Trophoblast cell (in vitro differentiated cells and primary cell): ENCODE data around the gene POU3F1.

ENCODE experiments used
- DNase-seq, 2 donors: peaks; one replicate each; pipeline ENCODE4 v3.0.0-alpha.2; 2016
- H2AFZ ChIP-seq: 2 replicates; pipeline ENCODE4 v1.6.1; 2013; ENCODE audit warnings: low read length, moderate library complexity, mild to moderate bottlenecking; ENCODE audit not compliant: insufficient read depth, poor library complexity
- H2AK5ac ChIP-seq: 2 replicates; pipeline ENCODE4 v1.6.1; 2013; ENCODE audit warnings: mild to moderate bottlenecking, low read length
- H2BK120ac ChIP-seq: 2 replicates; pipeline ENCODE4 v1.6.1; 2013; ENCODE audit warnings: low read length, mild to moderate bottlenecking, moderate library complexity; ENCODE audit not compliant: insufficient read depth, poor library complexity
- H2BK12ac ChIP-seq: 2 replicates; pipeline ENCODE4 v1.6.1; 2013; ENCODE audit warnings: mild to moderate bottlenecking, low read length, moderate library complexity
- H2BK5ac ChIP-seq: 2 replicates; pipeline ENCODE4 v1.6.1; 2013; ENCODE audit warnings: low read length, low read depth, moderate library complexity, mild to moderate bottlenecking; ENCODE audit not compliant: poor library complexity
- H3K14ac ChIP-seq: 2 replicates; pipeline ENCODE4 v1.6.1; 2013; ENCODE audit warnings: mild to moderate bottlenecking, low read length
- H3K18ac ChIP-seq: 2 replicates; pipeline ENCODE4 v1.6.1; 2013; ENCODE audit warnings: mild to moderate bottlenecking, low read length
- H3K23ac ChIP-seq: 2 replicates; pipeline ENCODE4 v1.6.1; 2013; ENCODE audit warnings: low read length
- H3K27ac ChIP-seq: 2 replicates; pipeline ENCODE4 v1.5.1; 2013; ENCODE audit warnings: low read depth, mild to moderate bottlenecking, inconsistent platforms, low read length, moderate library complexity
- H3K27me3 ChIP-seq: 2 replicates; pipeline ENCODE4 v1.6.1; 2013; ENCODE audit warnings: inconsistent platforms, mild to moderate bottlenecking, low read length, moderate library complexity; ENCODE audit not compliant: insufficient read depth
- H3K36me3 ChIP-seq, 2 experiments: 1 replicate in 1 of 2; 2 replicates in 1 of 2; pipeline ENCODE4 v1.6.1; 2013; ENCODE audit warnings: low read length in 2 of 2, mild to moderate bottlenecking in 2 of 2, moderate library complexity in 1 of 2; ENCODE audit not compliant: insufficient read depth in 2 of 2, control insufficient read depth in 1 of 2
- H3K4ac ChIP-seq: 2 replicates; pipeline ENCODE4 v1.6.1; 2013; ENCODE audit warnings: low read depth, mild to moderate bottlenecking, low read length, moderate library complexity
- H3K4me1 ChIP-seq, 2 experiments: 1 replicate in 1 of 2; 2 replicates in 1 of 2; pipeline ENCODE4 v1.6.1; 2013; ENCODE audit warnings: low read length in 2 of 2, mild to moderate bottlenecking in 2 of 2, moderate library complexity in 1 of 2; ENCODE audit not compliant: insufficient read depth in 2 of 2, control insufficient read depth in 1 of 2
- H3K4me2 ChIP-seq: 2 replicates; pipeline ENCODE4 v1.6.1; 2013; ENCODE audit warnings: inconsistent platforms, mild to moderate bottlenecking, low read length, moderate library complexity
- H3K4me3 ChIP-seq: 2 replicates; pipeline ENCODE4 v1.5.1; 2013; ENCODE audit warnings: mild to moderate bottlenecking, low read depth, low read length, inconsistent platforms
- H3K79me1 ChIP-seq: one replicate; pipeline ENCODE4 v1.6.1; 2013; ENCODE audit warnings: low read length
- H3K79me2 ChIP-seq: 2 replicates; pipeline ENCODE4 v1.6.1; 2013; ENCODE audit warnings: low read length, mild to moderate bottlenecking; ENCODE audit not compliant: control insufficient read depth, insufficient read depth, poor library complexity
- H3K9ac ChIP-seq: 2 replicates; pipeline ENCODE4 v1.6.1; 2013; ENCODE audit warnings: mild to moderate bottlenecking, low read length
- H3K9me3 ChIP-seq: 2 replicates; pipeline ENCODE4 v1.6.1; 2013; ENCODE audit warnings: low read depth, mild to moderate bottlenecking, control low read depth, inconsistent platforms, low read length; ENCODE audit not compliant: insufficient read depth
- H4K12ac ChIP-seq: 2 replicates; pipeline ENCODE4 v1.6.1; 2013; ENCODE audit warnings: low read depth, mild to moderate bottlenecking, low read length, moderate library complexity
- H4K8ac ChIP-seq: 2 replicates; pipeline ENCODE4 v1.6.1; 2013; ENCODE audit warnings: low read depth, mild to moderate bottlenecking, low read length, moderate library complexity
- H4K91ac ChIP-seq: one replicate; pipeline ENCODE4 v1.6.1; 2013; ENCODE audit warnings: low read depth, mild to moderate bottlenecking, low read length, moderate library complexity
- WGBS: extraction: QIAGEN DNeasy Blood & Tissue Kit; methylation state at CpG from one replicate; pipeline ENCODE4 v1.1.7; 2013; ENCODE audit warnings: missing lambda C conversion rate; ENCODE audit not compliant: insufficient read length, insufficient coverage; ENCODE audit errors: extremely low coverage; 5-methylcytosine and 5-hydroxymethylcytosine counted together

The POU3F1 gene

DNA sequence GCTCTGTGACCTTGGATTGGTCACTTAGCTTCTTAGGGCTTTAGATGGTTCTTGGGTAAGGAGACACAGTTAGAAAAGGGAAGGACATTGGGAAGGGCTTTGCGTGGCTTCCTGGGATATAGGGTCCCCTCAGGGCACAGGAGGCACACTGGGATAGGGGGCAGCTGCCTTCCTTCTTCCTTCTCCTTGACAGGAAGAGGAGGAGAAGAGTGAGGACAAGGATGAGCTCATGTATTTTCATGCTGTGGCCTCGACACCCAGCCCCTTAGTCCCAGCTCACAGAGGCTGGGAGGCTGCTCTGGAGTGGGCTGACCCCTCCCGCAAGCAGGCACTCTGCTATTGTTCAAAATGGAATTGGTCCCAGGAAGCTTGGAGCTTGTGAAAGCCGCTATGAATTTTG, 45.7 kb upstream of the POU3F1 start:
- Histone ChIP-seq H3K79me2 (no peaks in the 10 kb centered on the region), H4K91ac (no peak overlapping the region), H3K9me3 (no peaks in the 10 kb centered on the region), H3K4me1 (no peaks in the 10 kb centered on the region), H2AFZ (no peak overlapping the region), H3K27me3 (no peaks in the 10 kb centered on the region), H2BK5ac (no peak overlapping the region), H4K12ac (no peak overlapping the region), H3K4me2 (no peak overlapping the region), H3K14ac (no peak overlapping the region), H3K18ac (no peak overlapping the region), H3K4me3 (no peak overlapping the region), H4K8ac (no peak overlapping the region), H3K4ac (no peak overlapping the region), H3K23ac (no peak overlapping the region), H3K9ac (no peak overlapping the region), H3K79me1 (no peaks in the 10 kb centered on the region), H3K36me3 (no peaks in the 10 kb centered on the region), H2BK12ac (no peak overlapping the region), H2BK120ac (no peak overlapping the region), H2AK5ac (no peak overlapping the region), H3K27ac (no peak overlapping the region)
- WGBS = no CpG with 5 or more reads among the region's 4 CpGs
- no peak for DNase-seq

DNA sequence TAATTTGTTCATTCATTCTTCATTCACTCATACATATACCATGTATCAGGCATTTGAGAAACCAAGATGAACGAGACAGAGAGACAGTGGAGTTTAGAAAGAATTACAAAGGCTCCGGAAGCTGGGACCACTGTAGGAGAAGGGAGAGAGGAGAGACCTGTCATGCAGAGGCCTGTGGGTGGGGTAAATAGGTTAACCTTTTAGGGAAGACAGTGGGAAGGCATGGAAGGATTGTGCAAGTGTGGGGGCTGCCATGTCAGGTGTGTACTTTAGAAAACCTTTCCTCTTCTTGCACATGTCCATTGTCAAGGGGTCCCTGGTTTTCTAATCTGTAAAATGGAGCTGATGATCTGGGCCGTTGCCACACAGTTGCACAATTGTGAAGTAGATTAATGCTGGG, 44.2 kb upstream of the POU3F1 start:
- no peak overlapping the region for H3K4me3 ChIP-seq
- H4K12ac ChIP-seq = no peak overlapping the region
- no peak overlapping the region for H2AK5ac ChIP-seq
- H2BK12ac ChIP-seq = no peak overlapping the region
- DNase-seq = no peak
- H4K91ac ChIP-seq = no peak overlapping the region
- H3K9ac ChIP-seq = no peak overlapping the region
- no peaks in the 10 kb centered on the region for H3K79me1 ChIP-seq
- no peak overlapping the region for H2AFZ ChIP-seq
- H2BK5ac ChIP-seq = no peak overlapping the region
- no peak overlapping the region for H4K8ac ChIP-seq
- no peaks in the 10 kb centered on the region for H3K4me1 ChIP-seq
- H3K23ac ChIP-seq = no peak overlapping the region
- H3K14ac ChIP-seq = no peak overlapping the region
- no peak overlapping the region for H3K4ac ChIP-seq
- no peaks in the 10 kb centered on the region for H3K36me3 ChIP-seq
- no peak overlapping the region for H3K18ac ChIP-seq
- H2BK120ac ChIP-seq = no peak overlapping the region
- H3K4me2 ChIP-seq = no peak overlapping the region
- H3K27me3 ChIP-seq = no peaks in the 10 kb centered on the region
- no peaks in the 10 kb centered on the region for H3K9me3 ChIP-seq
- no peaks in the 10 kb centered on the region for H3K79me2 ChIP-seq
- no peak overlapping the region for H3K27ac ChIP-seq
- no CpG with 5 or more reads among the region's 3 CpGs for WGBS

- H4K8ac ChIP-seq = no peak overlapping the region
- H2AFZ ChIP-seq = no peak overlapping the region
- H2AK5ac ChIP-seq = no peak overlapping the region
- no peak overlapping the region for H4K91ac ChIP-seq
- H3K18ac ChIP-seq = no peak overlapping the region
- H4K12ac ChIP-seq = no peak overlapping the region
- H3K79me1 ChIP-seq = no peaks in the 10 kb centered on the region
- no peak overlapping the region for H3K9ac ChIP-seq
- no peaks in the 10 kb centered on the region for H3K79me2 ChIP-seq
- H3K23ac ChIP-seq = no peak overlapping the region
- no peak for DNase-seq
- no peak overlapping the region for H3K27ac ChIP-seq
- no peak overlapping the region for H2BK12ac ChIP-seq
- H3K4me2 ChIP-seq = no peak overlapping the region
- H3K14ac ChIP-seq = no peak overlapping the region
- H3K4ac ChIP-seq = no peak overlapping the region
- no peak overlapping the region for H2BK120ac ChIP-seq
- H3K4me1 ChIP-seq = no peaks in the 10 kb centered on the region
- no peak overlapping the region for H2BK5ac ChIP-seq
- no peaks in the 10 kb centered on the region for H3K36me3 ChIP-seq
- H3K4me3 ChIP-seq = no peak overlapping the region
- H3K27me3 ChIP-seq = no peaks in the 10 kb centered on the region
- H3K9me3 ChIP-seq = no peaks in the 10 kb centered on the region
- WGBS = no CpG with 5 or more reads among the region's 11 CpGs
Measured at GRCh38 chr1:38089712-38090360, 43.2 kb upstream of the POU3F1 start.

GRCh38 chr1:38088791-38089190, 42.2 kb upstream of the POU3F1 start:
- H3K36me3 ChIP-seq = no peaks in the 10 kb centered on the region
- no peak overlapping the region for H3K4me2 ChIP-seq
- no peaks in the 10 kb centered on the region for H3K4me1 ChIP-seq
- no peaks in the 10 kb centered on the region for H3K79me2 ChIP-seq
- no peaks in the 10 kb centered on the region for H3K27me3 ChIP-seq
- no peak overlapping the region for H2BK12ac ChIP-seq
- no peak overlapping the region for H2BK120ac ChIP-seq
- no peaks in the 10 kb centered on the region for H3K9me3 ChIP-seq
- no peak overlapping the region for H3K9ac ChIP-seq
- DNase-seq = no peak
- no peak overlapping the region for H3K4me3 ChIP-seq
- no peak overlapping the region for H4K12ac ChIP-seq
- H2AK5ac ChIP-seq = no peak overlapping the region
- H3K79me1 ChIP-seq = no peaks in the 10 kb centered on the region
- H4K8ac ChIP-seq = no peak overlapping the region
- H2AFZ ChIP-seq = no peak overlapping the region
- H3K27ac ChIP-seq = no peak overlapping the region
- H3K23ac ChIP-seq = no peak overlapping the region
- WGBS = no CpG with 5 or more reads among the region's 6 CpGs
- H3K18ac ChIP-seq = no peak overlapping the region
- no peak overlapping the region for H3K14ac ChIP-seq
- H3K4ac ChIP-seq = no peak overlapping the region
- H2BK5ac ChIP-seq = no peak overlapping the region
- no peak overlapping the region for H4K91ac ChIP-seq
